ENCODE results near the gene GREB1.

The GREB1 gene

GRCh38 chr2:11559066-11559785 is 25.4 kb downstream of the GREB1 start:
- Histone ChIP-seq H3K27ac (no peak overlapping the region), H3K36me3 (no peaks in the 10 kb centered on the region), H3K4me3 (no peak overlapping the region), H3K27me3 (peaks cover 0 to 27% of the 10 kb centered on the region in 2 donors), H3K4me1 (no peaks in the 10 kb centered on the region), H3K9me3 (no peaks in the 10 kb centered on the region)
- intact Hi-C loops (cut with DNase I; ENCODE audit: low total_unique reads): no loop called here
- TF ChIP-seq CTCF (IDR thresholded peaks at IDR 0.05): no peak
- peak; percentile 13 to 42 for DNase-seq

- H3K27me3 ChIP-seq: peaks cover 0 to 27% of the 10 kb centered on the region in 2 donors
- no peak overlapping the region for H3K27ac ChIP-seq
- no peaks in the 10 kb centered on the region for H3K4me1 ChIP-seq
- H3K9me3 ChIP-seq: no peaks in the 10 kb centered on the region
- no peaks in the 10 kb centered on the region for H3K36me3 ChIP-seq
- DNase-seq: peak in 1 of 2 donors; percentile 25
- intact Hi-C loops (cut with DNase I; ENCODE audit: low total_unique reads): no loop called here
- H3K4me3 ChIP-seq: no peak overlapping the region
- no peak for TF ChIP-seq CTCF (IDR thresholded peaks at IDR 0.05)
Observed at GRCh38 chr2:11559786-11560155, 25.9 kb downstream of the GREB1 start.

GRCh38 chr2:11560806-11561205 is 27.0 kb downstream of the GREB1 start:
- no peak overlapping the region for H3K27ac ChIP-seq
- no peaks in the 10 kb centered on the region for H3K4me1 ChIP-seq
- H3K27me3 ChIP-seq: peaks cover 0 to 27% of the 10 kb centered on the region in 2 donors
- intact Hi-C loops (cut with DNase I; ENCODE audit: low total_unique reads): no loop called here
- no peaks in the 10 kb centered on the region for H3K36me3 ChIP-seq
- no peak for DNase-seq
- TF ChIP-seq CTCF (IDR thresholded peaks at IDR 0.05): no peak
- no peaks in the 10 kb centered on the region for H3K9me3 ChIP-seq
- no peak overlapping the region for H3K4me3 ChIP-seq

- Histone ChIP-seq H3K4me3 (no peak overlapping the region), H3K9me3 (no peaks in the 10 kb centered on the region), H3K27me3 (peaks cover 0 to 22% of the 10 kb centered on the region in 2 donors), H3K27ac (no peak overlapping the region), H3K36me3 (no peaks in the 10 kb centered on the region), H3K4me1 (no peaks in the 10 kb centered on the region)
- no peak for DNase-seq
- intact Hi-C loops (cut with DNase I; ENCODE audit: low total_unique reads): no loop called here
- no peak for TF ChIP-seq CTCF (IDR thresholded peaks at IDR 0.05)
Observed at GRCh38 chr2:11562011-11562410, 28.2 kb downstream of the GREB1 start.

GRCh38 chr2:11562476-11562875 is 28.6 kb downstream of the GREB1 start:
- Histone ChIP-seq H3K36me3 (no peaks in the 10 kb centered on the region), H3K4me3 (no peak overlapping the region), H3K4me1 (no peaks in the 10 kb centered on the region), H3K27me3 (peaks cover 0 to 20% of the 10 kb centered on the region in 2 donors), H3K9me3 (no peaks in the 10 kb centered on the region), H3K27ac (no peak overlapping the region)
- no peak for TF ChIP-seq CTCF (IDR thresholded peaks at IDR 0.05)
- intact Hi-C loops (cut with DNase I; ENCODE audit: low total_unique reads): no loop called here
- peak; percentile 12 to 40 for DNase-seq
